GM23338 (cell line): ENCODE results near the gene FBN2. TPM values are rescaled to one million over a fixed set of nuclear protein-coding genes. Genes with fewer than 3 reads are reported as not detected.
"Not testable (repeated sequence)": the region's sequence is repeated elsewhere in the genome, so short reads cannot be mapped to it uniquely, and the experiment has no call there.

Experiments used
- ATAC-seq: fragments of 200-7000 bp; cut with Tn5 transposase; 3 replicates; pipeline ENCODE4 v1.9.1; 2020
- DNase-seq: peaks from one replicate; pipeline ENCODE4 v3.0.0-alpha.2; 2015; ENCODE audit warnings: low spot score
- H2AFZ ChIP-seq: fragments of 200-600 bp; sonication (generic); 2 replicates; pipeline ENCODE4 v1.8.0; 2016; ENCODE audit warnings: antibody characterized with exemption, mild to moderate bottlenecking, moderate library complexity
- H3F3A ChIP-seq: fragments of 200-600 bp; sonication (generic); replicated peaks from 2 replicates; pipeline ENCODE4 v1.8.0; 2017; ENCODE audit warnings: antibody characterized with exemption, mixed run types, low read depth
- H3K27ac ChIP-seq: fragments of 200-600 bp; sonication (generic); 2 replicates; pipeline ENCODE4 v1.6.1; 2016; ENCODE audit warnings: low read depth
- H3K27me3 ChIP-seq: fragments of 200-600 bp; sonication (generic); 2 replicates; pipeline ENCODE4 v1.8.0; 2016; ENCODE audit warnings: mild to moderate bottlenecking, mixed run types, moderate library complexity; ENCODE audit not compliant: insufficient read depth
- H3K36me3 ChIP-seq: fragments of 200-600 bp; sonication (generic); 2 replicates; pipeline ENCODE4 v1.8.0; 2016; ENCODE audit warnings: mild to moderate bottlenecking; ENCODE audit not compliant: insufficient read depth
- H3K4me1 ChIP-seq: fragments of 200-600 bp; sonication (generic); 2 replicates; pipeline ENCODE4 v1.8.0; 2016; ENCODE audit warnings: mild to moderate bottlenecking, moderate library complexity; ENCODE audit not compliant: insufficient read depth
- H3K4me2 ChIP-seq: fragments of 200-600 bp; sonication (generic); 2 replicates; pipeline ENCODE4 v1.7.1; 2017; ENCODE audit warnings: mixed run types
- H3K4me3 ChIP-seq: fragments of 200-600 bp; sonication (generic); 2 replicates; pipeline ENCODE4 v1.6.1; 2016; ENCODE audit warnings: mixed run types
- H3K79me2 ChIP-seq: fragments of 200-600 bp; sonication (generic); replicated peaks from 2 replicates; pipeline ENCODE4 v1.8.0; 2017; ENCODE audit warnings: mild to moderate bottlenecking; ENCODE audit not compliant: insufficient read depth
- H3K9me2 ChIP-seq: fragments of 200-600 bp; sonication (generic); 2 replicates; pipeline ENCODE4 v1.8.0; 2017; ENCODE audit not compliant: insufficient read depth
- H4K20me1 ChIP-seq: fragments of 200-600 bp; sonication (generic); replicated peaks from 2 replicates; pipeline ENCODE4 v1.8.0; 2017; ENCODE audit warnings: mild to moderate bottlenecking; ENCODE audit not compliant: insufficient read depth
- H3K27ac Mint-ChIP-seq: 2 replicates; pipeline ENCODE4 v1.8.0; 2020; ENCODE audit warnings: inconsistent platforms, mild to moderate bottlenecking, moderate library complexity, mixed read lengths
- H3K27me3 Mint-ChIP-seq: 3 replicates; pipeline ENCODE4 v1.8.0; 2022; ENCODE audit warnings: low read depth, mild to moderate bottlenecking, moderate library complexity, mixed read lengths, inconsistent platforms; ENCODE audit not compliant: insufficient read depth, poor library complexity
- H3K36me3 Mint-ChIP-seq: 3 replicates; pipeline ENCODE4 v1.8.0; 2021; ENCODE audit warnings: low read depth, mild to moderate bottlenecking, inconsistent platforms, moderate library complexity, mixed read lengths
- H3K4me1 Mint-ChIP-seq: 3 replicates; pipeline ENCODE4 v1.8.0; 2020; ENCODE audit warnings: mild to moderate bottlenecking, inconsistent platforms, mixed read lengths
- H3K4me3 Mint-ChIP-seq: 3 replicates; pipeline ENCODE4 v1.8.0; 2021; ENCODE audit warnings: moderate library complexity, mild to moderate bottlenecking, inconsistent platforms, mixed read lengths
- H3K9me3 Mint-ChIP-seq: 3 replicates; pipeline ENCODE4 v1.8.0; 2020; ENCODE audit warnings: moderate library complexity, mild to moderate bottlenecking, inconsistent platforms, mixed read lengths
- CREB1 ChIP-seq: fragments of 250-450 bp; sonication (Bioruptor Pico); IDR thresholded peaks from 2 replicates; pipeline ENCODE4 v1.5.0; 2020; ENCODE audit warnings: low read depth, mild to moderate bottlenecking, moderate library complexity
- CTCF ChIP-seq, 2 experiments: fragments of 200-600 bp in 1 of 2; sonication (generic) in 1 of 2; conservative IDR thresholded peaks; 2 replicates each; pipeline versions ENCODE4 v1.5.1 to v1.6.1; 2016 to 2017; ENCODE audit warnings: antibody characterized with exemption in 2 of 2, low read depth in 2 of 2, mild to moderate bottlenecking in 2 of 2, moderate library complexity in 1 of 2
- EZH2 ChIP-seq: fragments of 200-600 bp; sonication (generic); IDR thresholded peaks from one replicate; pipeline ENCODE4 v1.8.0; 2017; ENCODE audit warnings: antibody characterized with exemption, mild to moderate bottlenecking, low read depth; ENCODE audit not compliant: unreplicated experiment
- EZH2phosphoT487 ChIP-seq: fragments of 200-600 bp; sonication (generic); IDR thresholded peaks from one replicate; pipeline ENCODE4 v1.8.1; 2018; ENCODE audit warnings: antibody characterized with exemption; ENCODE audit not compliant: unreplicated experiment
- NANOG ChIP-seq: IDR thresholded peaks from 2 replicates; pipeline ENCODE4 v1.6.1; 2016; ENCODE audit warnings: antibody characterized with exemption, borderline replicate concordance
- POLR2AphosphoS5 ChIP-seq: IDR thresholded peaks from 2 replicates; pipeline ENCODE4 v1.6.1; 2016; ENCODE audit warnings: antibody characterized with exemption, low read depth
- REST ChIP-seq: IDR thresholded peaks from one replicate; pipeline ENCODE4 v1.6.1; 2018; ENCODE audit warnings: antibody characterized with exemption; ENCODE audit not compliant: unreplicated experiment
- STAT1 ChIP-seq: IDR thresholded peaks from one replicate; pipeline ENCODE4 v1.6.1; 2016; ENCODE audit warnings: antibody characterized with exemption; ENCODE audit not compliant: unreplicated experiment
- ZNF114 ChIP-seq: fragments of 250-450 bp; sonication (Bioruptor Pico); IDR thresholded peaks from 2 replicates; pipeline ENCODE4 v1.5.0; 2020; ENCODE audit warnings: mild to moderate bottlenecking, moderate library complexity
- ZNF331 ChIP-seq: fragments of 250-450 bp; sonication (Bioruptor Pico); IDR thresholded peaks from 2 replicates; pipeline ENCODE4 v1.5.0; 2020; ENCODE audit warnings: low read depth, mild to moderate bottlenecking, moderate library complexity
- polyA plus RNA-seq: library from polyadenylated mRNA; unstranded; fragments of >200 nt; fragmentation: Nextera tagmentation; extraction: Ambion mirVana; gene quantifications from 2 replicates; pipeline ENCODE4 v1.2.1, GENCODE V29; 2016
- total RNA-seq: library from RNA; depleted of rRNA; stranded (reverse); fragments of >200 nt; shearing (Covaris generic); gene quantifications from 2 replicates; pipeline ENCODE4 v1.2.3, GENCODE V29; 2014

FBN2 gene
- total and polyA plus RNA-seq, 2 experiments from 2014 or later: 2.6 to 13.6 TPM

- no peak for TF ChIP-seq POLR2AphosphoS5
- no peak for TF ChIP-seq EZH2
- no peak for TF ChIP-seq STAT1
- TF ChIP-seq ZNF331 (CRISPR knock-in tag): no peak
Observed at GRCh38 chr5:128402506-128402905, 135.5 kb downstream of the FBN2 start (continued).

- H3K4me1 ChIP-seq, H3K27me3 ChIP-seq, H3K9me3 Mint-ChIP-seq, H3K4me3 Mint-ChIP-seq, H3F3A ChIP-seq, H4K20me1 ChIP-seq, ATAC-seq, H3K4me2 ChIP-seq, H3K9me2 ChIP-seq, H3K4me1 Mint-ChIP-seq, H3K36me3 ChIP-seq, H3K36me3 Mint-ChIP-seq, H3K27me3 Mint-ChIP-seq, H3K27ac ChIP-seq, H3K27ac Mint-ChIP-seq, DNase-seq, H2AFZ ChIP-seq, H3K4me3 ChIP-seq, H3K79me2 ChIP-seq: not testable (repeated sequence)
Observed at GRCh38 chr5:128400766-128401165, 137.3 kb downstream of the FBN2 start.

- Histone ChIP-seq H3F3A (no peaks in the 10 kb centered on the region), H3K4me3 (no peak overlapping the region), H3K79me2 (no peaks in the 10 kb centered on the region), H3K4me2 (no peak overlapping the region), H3K27ac (no peak overlapping the region), H3K27me3 (no peaks in the 10 kb centered on the region), H3K4me1 (no peaks in the 10 kb centered on the region), H2AFZ (no peak overlapping the region), H4K20me1 (no peaks in the 10 kb centered on the region), H3K9me2 (0 out of 2 replicates have a peak, but pooled peaks cover 4% of the 10 kb centered on the region), H3K36me3 (no peaks in the 10 kb centered on the region)
- Mint-ChIP-seq H3K4me1 (no peaks in the 10 kb centered on the region), H3K36me3 (peaks cover 4% of the 10 kb centered on the region; the same call in 2 of the 3 replicates), H3K4me3 (no peak overlapping the region), H3K27me3 (no peaks in the 10 kb centered on the region), H3K9me3 (no peaks in the 10 kb centered on the region), H3K27ac (no peak overlapping the region)
- ATAC-seq: no peak
- DNase-seq: no peak
- TF ChIP-seq EZH2: no peak
- TF ChIP-seq CREB1 (CRISPR knock-in tag): no peak
- no peak for TF ChIP-seq POLR2AphosphoS5
- no peak for TF ChIP-seq ZNF114 (CRISPR knock-in tag)
- TF ChIP-seq REST: no peak
- TF ChIP-seq NANOG: no peak
- TF ChIP-seq ZNF331 (CRISPR knock-in tag): no peak
- no peak for TF ChIP-seq CTCF (conservative IDR thresholded peaks at IDR 0.05; ENCODE audit: low read depth in 2 of 2)
- no peak for TF ChIP-seq EZH2phosphoT487
- no peak for TF ChIP-seq STAT1
Observed at GRCh38 chr5:128399111-128399510, 138.9 kb downstream of the FBN2 start.
